ENCODE measurements around the gene PIP4K2B. TPM values are rescaled to one million over a fixed set of nuclear protein-coding genes. Genes with fewer than 3 reads are reported as not detected.

The PIP4K2B gene
- total RNA-seq, 2 experiments from 2014 or later = 17.0 to 17.2 TPM

DNA sequence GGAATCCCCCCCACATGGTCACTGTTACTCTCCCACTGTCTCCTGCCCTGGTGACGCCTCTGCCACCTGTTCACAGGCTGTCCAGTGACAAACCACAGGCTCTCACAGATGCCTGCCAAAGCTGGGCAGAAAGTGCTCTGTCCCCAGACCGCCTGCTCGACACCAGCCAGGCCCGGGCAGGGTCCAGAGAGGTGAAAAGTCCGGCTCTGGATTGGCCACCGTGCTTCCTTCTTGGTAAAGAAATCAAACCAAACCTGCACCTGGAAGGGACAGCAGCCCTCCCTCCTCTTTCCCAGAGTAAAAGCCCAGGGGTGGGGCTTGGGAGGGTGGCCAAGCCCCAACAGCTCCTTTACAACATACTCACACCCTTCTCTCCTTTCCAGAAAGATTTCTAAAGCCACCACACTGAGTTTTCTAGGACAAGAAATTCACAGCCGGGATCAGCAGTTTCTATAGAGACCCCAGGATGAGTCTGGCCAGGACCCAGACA lies 57.4 kb downstream of the PIP4K2B start:
- Mint-ChIP-seq H3K9me3 (no peaks in the 10 kb centered on the region), H3K4me1 (ENCODE audit: low read depth) (peaks cover 12% of the 10 kb centered on the region), H3K27ac (no peak overlapping the region), H3K27me3 (peaks cover 29% of the 10 kb centered on the region), H3K4me3 (no peak overlapping the region), H3K36me3 (ENCODE audit: low read depth) (no peaks in the 10 kb centered on the region)
- TF ChIP-seq, protein P1, sequence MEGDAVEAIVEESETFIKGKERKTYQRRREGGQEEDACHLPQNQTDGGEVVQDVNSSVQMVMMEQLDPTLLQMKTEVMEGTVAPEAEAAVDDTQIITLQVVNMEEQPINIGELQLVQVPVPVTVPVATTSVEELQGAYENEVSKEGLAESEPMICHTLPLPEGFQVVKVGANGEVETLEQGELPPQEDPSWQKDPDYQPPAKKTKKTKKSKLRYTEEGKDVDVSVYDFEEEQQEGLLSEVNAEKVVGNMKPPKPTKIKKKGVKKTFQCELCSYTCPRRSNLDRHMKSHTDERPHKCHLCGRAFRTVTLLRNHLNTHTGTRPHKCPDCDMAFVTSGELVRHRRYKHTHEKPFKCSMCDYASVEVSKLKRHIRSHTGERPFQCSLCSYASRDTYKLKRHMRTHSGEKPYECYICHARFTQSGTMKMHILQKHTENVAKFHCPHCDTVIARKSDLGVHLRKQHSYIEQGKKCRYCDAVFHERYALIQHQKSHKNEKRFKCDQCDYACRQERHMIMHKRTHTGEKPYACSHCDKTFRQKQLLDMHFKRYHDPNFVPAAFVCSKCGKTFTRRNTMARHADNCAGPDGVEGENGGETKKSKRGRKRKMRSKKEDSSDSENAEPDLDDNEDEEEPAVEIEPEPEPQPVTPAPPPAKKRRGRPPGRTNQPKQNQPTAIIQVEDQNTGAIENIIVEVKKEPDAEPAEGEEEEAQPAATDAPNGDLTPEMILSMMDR (IDR thresholded peaks at IDR 0.05) = no peak
- DNase-seq (no peak), ATAC-seq (ENCODE audit: poor library complexity) (no peak)
- H3K27me3 ChIP-seq (ENCODE audit: control insufficient read depth in 1 of 2, insufficient read depth in 2 of 2, low read length in 2 of 2) = peaks cover 16 to 20% of the 10 kb centered on the region in 2 experiments
- ChIA-PET CTCF (no interaction called here), POLR2A (no interaction called here)
- no peaks in the 10 kb centered on the region for H3K36me3 ChIP-seq (ENCODE audit: insufficient read depth, low read length)
- intact Hi-C loops (cut with DNase I, micrococcal nuclease) = no loop called here
- no peak overlapping the region for H3K4me3 ChIP-seq (ENCODE audit: low read length)
- H3K9me3 ChIP-seq (ENCODE audit: control insufficient read depth in 1 of 2, insufficient read depth in 1 of 2, low read length in 2 of 2) = no peaks in the 10 kb centered on the region
- H3K27ac ChIP-seq (ENCODE audit: low read depth in 1 of 2, low read length in 2 of 2) = no peak overlapping the region
- H3K4me1 ChIP-seq (ENCODE audit: insufficient read depth, low read length) = peaks cover 6% of the 10 kb centered on the region

DNA sequence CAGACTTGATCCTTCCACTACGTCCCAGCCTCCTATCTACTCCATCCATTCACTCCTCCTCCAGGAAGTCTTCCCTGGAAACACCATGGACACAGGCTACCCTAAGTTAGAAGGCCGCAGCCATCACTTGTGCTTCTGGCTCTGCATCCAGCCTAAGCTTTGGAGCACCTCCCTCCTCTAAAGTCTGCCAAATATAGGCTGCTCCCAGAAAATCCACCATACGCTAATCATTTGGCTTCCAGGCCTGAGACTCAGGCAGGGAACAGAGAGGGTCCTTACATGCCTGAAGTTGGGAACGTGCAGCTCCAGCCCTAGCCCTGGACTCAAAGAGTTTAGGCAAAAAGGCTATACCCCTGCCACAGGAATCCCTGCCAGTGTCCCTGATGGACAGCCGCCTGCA lies 57.9 kb downstream of the PIP4K2B start:
- H3K4me1 ChIP-seq (ENCODE audit: insufficient read depth, low read length) = peaks cover 3% of the 10 kb centered on the region
- peaks cover 11 to 15% of the 10 kb centered on the region in 2 experiments for H3K27me3 ChIP-seq (ENCODE audit: control insufficient read depth in 1 of 2, insufficient read depth in 2 of 2, low read length in 2 of 2)
- H3K9me3 ChIP-seq (ENCODE audit: control insufficient read depth in 1 of 2, insufficient read depth in 1 of 2, low read length in 2 of 2) = no peaks in the 10 kb centered on the region
- no peaks in the 10 kb centered on the region for H3K36me3 ChIP-seq (ENCODE audit: insufficient read depth, low read length)
- no peak overlapping the region for H3K4me3 ChIP-seq (ENCODE audit: low read length)
- intact Hi-C loops (cut with DNase I, micrococcal nuclease) = no loop called here
- H3K36me3 Mint-ChIP-seq (ENCODE audit: low read depth) = no peaks in the 10 kb centered on the region
- H3K27ac ChIP-seq (ENCODE audit: low read depth in 1 of 2, low read length in 2 of 2) = no peak overlapping the region
- H3K27me3 Mint-ChIP-seq = peaks cover 24% of the 10 kb centered on the region
- DNase-seq (no peak), ATAC-seq (ENCODE audit: poor library complexity) (no peak)
- H3K4me3 Mint-ChIP-seq = no peak overlapping the region
- ChIA-PET CTCF (no interaction called here), POLR2A (no interaction called here)
- H3K4me1 Mint-ChIP-seq (ENCODE audit: low read depth) = peaks cover 7% of the 10 kb centered on the region
- no peak overlapping the region for H3K27ac Mint-ChIP-seq
- TF ChIP-seq, protein P1 (IDR thresholded peaks at IDR 0.05) = no peak
- no peaks in the 10 kb centered on the region for H3K9me3 Mint-ChIP-seq

DNA sequence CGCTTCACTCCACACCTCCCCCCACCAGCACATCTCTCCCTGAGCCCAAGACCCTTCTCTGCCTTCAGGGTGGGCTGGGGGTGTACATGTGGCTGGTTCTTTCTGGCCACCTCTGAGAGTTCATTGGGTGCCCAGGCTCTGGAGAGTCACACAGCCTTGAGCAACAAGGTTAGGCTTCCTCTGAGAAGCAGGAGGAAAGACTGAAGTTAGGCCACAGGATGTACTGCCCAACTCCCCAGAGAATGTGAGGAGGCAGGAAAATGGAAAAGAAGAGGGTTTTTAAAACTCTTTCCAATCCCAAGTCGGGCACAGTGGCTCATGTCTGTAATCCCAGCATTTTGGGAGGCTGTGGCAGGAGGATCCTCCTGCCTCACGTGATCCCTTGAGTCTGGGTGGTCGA lies 58.5 kb downstream of the PIP4K2B start:
- Mint-ChIP-seq H3K27ac (no peak overlapping the region), H3K4me3 (no peak overlapping the region), H3K9me3 (no peaks in the 10 kb centered on the region), H3K36me3 (ENCODE audit: low read depth) (no peaks in the 10 kb centered on the region), H3K4me1 (ENCODE audit: low read depth) (peaks cover under 1% of the 10 kb centered on the region), H3K27me3 (peaks cover 17% of the 10 kb centered on the region)
- POLR2A ChIA-PET = no interaction called here
- Histone ChIP-seq H3K9me3 (ENCODE audit: control insufficient read depth in 1 of 2, insufficient read depth in 1 of 2, low read length in 2 of 2) (no peaks in the 10 kb centered on the region), H3K27ac (ENCODE audit: low read depth in 1 of 2, low read length in 2 of 2) (no peak overlapping the region), H3K4me1 (ENCODE audit: insufficient read depth, low read length) (no peaks in the 10 kb centered on the region), H3K27me3 (ENCODE audit: control insufficient read depth in 1 of 2, insufficient read depth in 2 of 2, low read length in 2 of 2) (peaks cover 5 to 10% of the 10 kb centered on the region in 2 experiments), H3K4me3 (ENCODE audit: low read length) (no peak overlapping the region), H3K36me3 (ENCODE audit: insufficient read depth, low read length) (no peaks in the 10 kb centered on the region)
- no peak for ATAC-seq (ENCODE audit: poor library complexity)
- CTCF ChIA-PET = no interaction called here
- TF ChIP-seq, protein P1 (IDR thresholded peaks at IDR 0.05) = no peak
- no peak for DNase-seq
- intact Hi-C loops (cut with DNase I, micrococcal nuclease) = no loop called here

Measured in CD4-positive, alpha-beta T cell (primary cell).